ENCODE measurements around the gene MLNR.

The MLNR gene

DNA sequence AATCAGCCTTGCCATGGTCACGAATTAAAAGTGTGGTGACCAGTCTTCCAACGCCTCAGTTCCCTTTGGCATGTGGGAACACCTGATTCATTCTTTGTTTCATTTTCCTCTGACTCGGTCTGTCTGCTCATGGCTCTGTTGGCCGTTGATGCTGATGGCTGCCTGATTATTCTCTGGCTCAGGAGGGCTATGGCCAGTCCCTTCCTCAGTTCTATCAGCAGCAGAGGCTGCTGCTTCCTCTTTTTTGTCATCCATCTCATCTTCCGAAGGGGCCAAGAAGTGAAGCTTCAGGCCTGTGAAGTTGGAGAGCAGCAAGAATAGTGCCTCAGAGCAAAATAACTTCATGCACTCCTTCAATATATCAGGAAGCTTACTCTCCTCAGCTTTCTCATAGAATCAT lies 9.5 kb upstream of the MLNR start:
- H3K79me2 ChIP-seq (ENCODE audit: insufficient read depth, low read depth), result no peaks in the 10 kb centered on the region
- no peak overlapping the region for H2AFZ ChIP-seq (ENCODE audit: low read depth)
- TF ChIP-seq, protein P1, sequence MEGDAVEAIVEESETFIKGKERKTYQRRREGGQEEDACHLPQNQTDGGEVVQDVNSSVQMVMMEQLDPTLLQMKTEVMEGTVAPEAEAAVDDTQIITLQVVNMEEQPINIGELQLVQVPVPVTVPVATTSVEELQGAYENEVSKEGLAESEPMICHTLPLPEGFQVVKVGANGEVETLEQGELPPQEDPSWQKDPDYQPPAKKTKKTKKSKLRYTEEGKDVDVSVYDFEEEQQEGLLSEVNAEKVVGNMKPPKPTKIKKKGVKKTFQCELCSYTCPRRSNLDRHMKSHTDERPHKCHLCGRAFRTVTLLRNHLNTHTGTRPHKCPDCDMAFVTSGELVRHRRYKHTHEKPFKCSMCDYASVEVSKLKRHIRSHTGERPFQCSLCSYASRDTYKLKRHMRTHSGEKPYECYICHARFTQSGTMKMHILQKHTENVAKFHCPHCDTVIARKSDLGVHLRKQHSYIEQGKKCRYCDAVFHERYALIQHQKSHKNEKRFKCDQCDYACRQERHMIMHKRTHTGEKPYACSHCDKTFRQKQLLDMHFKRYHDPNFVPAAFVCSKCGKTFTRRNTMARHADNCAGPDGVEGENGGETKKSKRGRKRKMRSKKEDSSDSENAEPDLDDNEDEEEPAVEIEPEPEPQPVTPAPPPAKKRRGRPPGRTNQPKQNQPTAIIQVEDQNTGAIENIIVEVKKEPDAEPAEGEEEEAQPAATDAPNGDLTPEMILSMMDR (conservative IDR thresholded peaks at IDR 0.05; ENCODE audit: low read depth, low read length), result no peak
- no peaks in the 10 kb centered on the region for H3K4me1 ChIP-seq (ENCODE audit: low read depth, poor library complexity, severe bottlenecking)
- H3K4me2 ChIP-seq, result no peak overlapping the region
- H3K27ac ChIP-seq, result no peak overlapping the region
- H3K4me3 ChIP-seq (IDR thresholded peaks at IDR 0.05; ENCODE audit: insufficient read depth, low read depth, low read length), result no peak overlapping the region
- H3K36me3 ChIP-seq (ENCODE audit: insufficient read depth), result no peaks in the 10 kb centered on the region
- H3K27me3 ChIP-seq (ENCODE audit: insufficient read depth, low read depth), result no peaks in the 10 kb centered on the region
- no peak overlapping the region for H3K9ac ChIP-seq
- no peaks in the 10 kb centered on the region for H4K20me1 ChIP-seq (ENCODE audit: insufficient read depth)

DNA sequence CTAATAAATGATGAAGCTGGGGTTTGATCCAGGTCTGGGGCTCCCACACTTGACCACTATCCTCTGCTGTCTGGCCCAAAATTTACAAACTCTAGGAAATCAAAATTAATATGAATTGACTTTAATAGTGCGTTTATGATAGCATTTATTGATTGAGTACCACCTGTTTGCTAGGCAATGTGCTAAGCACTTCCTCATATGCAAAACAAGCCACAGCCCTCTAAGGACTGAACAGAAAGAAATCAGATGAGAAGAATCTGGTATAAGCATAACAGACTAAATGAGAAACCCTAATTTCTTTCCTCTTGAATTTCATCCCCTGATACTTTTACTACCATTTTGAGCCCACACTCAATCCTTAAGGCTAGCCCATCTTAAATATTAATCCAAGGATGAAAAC lies 6.6 kb upstream of the MLNR start:
- no peak overlapping the region for H2AFZ ChIP-seq (ENCODE audit: low read depth)
- no peaks in the 10 kb centered on the region for H3K27me3 ChIP-seq (ENCODE audit: insufficient read depth, low read depth)
- no peak overlapping the region for H3K4me2 ChIP-seq
- no peaks in the 10 kb centered on the region for H4K20me1 ChIP-seq (ENCODE audit: insufficient read depth)
- no peak overlapping the region for H3K9ac ChIP-seq
- no peak overlapping the region for H3K4me3 ChIP-seq (IDR thresholded peaks at IDR 0.05; ENCODE audit: insufficient read depth, low read depth, low read length)
- H3K36me3 ChIP-seq (ENCODE audit: insufficient read depth), result no peaks in the 10 kb centered on the region
- no peak overlapping the region for H3K27ac ChIP-seq
- no peaks in the 10 kb centered on the region for H3K79me2 ChIP-seq (ENCODE audit: insufficient read depth, low read depth)
- TF ChIP-seq, protein P1 (conservative IDR thresholded peaks at IDR 0.05; ENCODE audit: low read depth, low read length), result no peak
- H3K4me1 ChIP-seq (ENCODE audit: low read depth, poor library complexity, severe bottlenecking), result no peaks in the 10 kb centered on the region

DNA sequence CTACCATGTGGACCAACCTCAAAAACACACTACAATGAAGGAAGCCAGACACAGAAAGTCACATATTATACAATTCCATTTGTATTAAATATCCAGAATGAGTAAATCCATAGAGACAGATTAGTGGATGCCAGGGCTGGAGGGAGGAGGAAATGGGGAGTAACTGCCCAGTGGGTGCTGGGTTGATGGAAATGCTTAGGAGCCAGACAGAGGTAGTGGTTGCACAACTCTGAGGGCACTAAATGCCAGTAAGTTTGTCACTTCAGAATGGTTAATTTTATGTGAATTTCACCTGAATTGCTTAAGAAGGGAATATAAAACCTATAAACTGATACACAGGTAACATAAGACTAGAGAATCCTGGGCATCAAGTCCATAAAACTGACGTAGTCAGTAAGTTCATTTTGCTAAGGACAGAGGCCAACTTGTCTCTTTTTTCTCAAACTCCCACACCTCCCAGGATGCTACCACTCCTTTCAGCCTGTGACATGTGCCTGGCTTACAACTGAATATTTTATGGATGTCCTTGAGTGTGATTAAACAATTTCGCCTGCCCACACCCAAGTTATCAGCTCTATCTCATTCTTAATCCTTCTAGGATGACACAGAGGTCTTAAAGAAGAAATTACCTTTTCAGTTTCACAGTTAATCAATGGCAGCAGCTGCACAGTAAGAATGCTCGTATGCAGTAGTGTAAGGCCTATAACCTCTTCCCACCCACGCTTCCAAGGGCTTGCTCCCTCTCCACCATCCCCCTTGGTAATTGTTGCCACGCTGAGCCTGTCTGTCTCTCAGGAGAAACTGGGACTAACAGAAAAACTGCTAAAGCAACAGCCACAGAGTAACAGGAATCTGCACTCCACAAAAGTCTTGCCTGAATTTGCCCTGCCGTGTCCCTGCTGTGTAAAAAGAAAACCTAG lies 5.9 kb upstream of the MLNR start:
- Histone ChIP-seq H3K4me2 (no peak overlapping the region), H3K27ac (no peak overlapping the region), H3K4me3 (IDR thresholded peaks at IDR 0.05; ENCODE audit: insufficient read depth, low read depth, low read length) (no peak overlapping the region)

DNA sequence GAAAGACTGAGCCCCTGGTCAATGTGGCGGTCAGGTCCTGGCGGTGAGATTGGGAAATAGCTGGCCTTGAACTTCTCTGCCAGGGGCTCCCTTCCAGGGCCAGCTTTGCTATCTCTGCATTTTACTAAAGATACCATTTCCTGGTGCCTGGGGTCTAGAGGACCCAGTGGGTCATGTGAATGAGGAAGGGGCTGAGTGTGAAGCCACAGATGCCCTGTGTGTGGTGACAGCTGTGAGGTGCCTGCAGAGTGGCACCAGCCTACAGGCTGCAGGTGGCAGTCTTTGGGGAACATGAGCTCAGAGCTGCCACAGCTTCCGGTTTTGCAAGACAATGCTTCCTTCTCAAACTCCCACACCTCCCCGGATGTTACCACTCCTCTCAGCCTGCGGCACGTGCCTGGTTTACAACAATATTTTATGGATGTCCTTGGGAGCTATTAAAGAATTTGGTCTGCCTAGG lies 5.2 kb upstream of the MLNR start:
- H3K4me1 ChIP-seq (ENCODE audit: low read depth, poor library complexity, severe bottlenecking), result no peaks in the 10 kb centered on the region
- no peak overlapping the region; the same call in 1 of the 2 replicates for H2AFZ ChIP-seq (ENCODE audit: low read depth)
- TF ChIP-seq, protein P1 (conservative IDR thresholded peaks at IDR 0.05; ENCODE audit: low read depth, low read length), result no peak
- no peaks in the 10 kb centered on the region for H4K20me1 ChIP-seq (ENCODE audit: insufficient read depth)
- H3K9ac ChIP-seq, result no peak overlapping the region
- no peaks in the 10 kb centered on the region for H3K27me3 ChIP-seq (ENCODE audit: insufficient read depth, low read depth)
- no peak overlapping the region for H3K4me2 ChIP-seq
- H3K36me3 ChIP-seq (ENCODE audit: insufficient read depth), result no peaks in the 10 kb centered on the region
- no peaks in the 10 kb centered on the region for H3K79me2 ChIP-seq (ENCODE audit: insufficient read depth, low read depth)
- no peak overlapping the region for H3K27ac ChIP-seq
- no peak overlapping the region for H3K4me3 ChIP-seq (IDR thresholded peaks at IDR 0.05; ENCODE audit: insufficient read depth, low read depth, low read length)

More for the DNA sequence above, 5.9 kb upstream of the MLNR start:
- TF ChIP-seq, protein P1 (conservative IDR thresholded peaks at IDR 0.05; ENCODE audit: low read depth, low read length), result no peak
- Histone ChIP-seq H2AFZ (ENCODE audit: low read depth) (no peak overlapping the region), H3K36me3 (ENCODE audit: insufficient read depth) (no peaks in the 10 kb centered on the region), H3K27me3 (ENCODE audit: insufficient read depth, low read depth) (no peaks in the 10 kb centered on the region), H3K79me2 (ENCODE audit: insufficient read depth, low read depth) (no peaks in the 10 kb centered on the region), H3K4me1 (ENCODE audit: low read depth, poor library complexity, severe bottlenecking) (no peaks in the 10 kb centered on the region), H4K20me1 (ENCODE audit: insufficient read depth) (no peaks in the 10 kb centered on the region), H3K9ac (no peak overlapping the region)
